Neural progenitor cell (in vitro differentiated cells): ENCODE measurements around the gene CDIP1. TPM values are rescaled to one million over a fixed set of nuclear protein-coding genes. Genes with fewer than 3 reads are reported as not detected.
A peak's percentile ranks its signal among the peaks of the same experiment; 100 is the strongest.

Experiments used
- DNase-seq: peaks from one replicate; pipeline ENCODE4 v3.0.0-alpha.2; 2016; ENCODE audit warnings: low spot score
- H2AFZ ChIP-seq: fragments of 200-600 bp; sonication (generic); replicated peaks from 2 replicates; pipeline ENCODE4 v1.6.1; 2016; ENCODE audit warnings: antibody characterized with exemption
- H3F3A ChIP-seq: fragments of 200-600 bp; sonication (generic); 2 replicates; pipeline ENCODE4 v1.6.1; 2016; ENCODE audit warnings: antibody characterized with exemption, low read depth
- H3K27ac ChIP-seq: fragments of 200-600 bp; sonication (generic); 2 replicates; pipeline ENCODE4 v1.5.1; 2016; ENCODE audit warnings: mild to moderate bottlenecking
- H3K27me3 ChIP-seq: fragments of 200-600 bp; sonication (generic); 2 replicates; pipeline ENCODE4 v1.6.1; 2016; ENCODE audit warnings: mild to moderate bottlenecking, moderate library complexity
- H3K36me3 ChIP-seq: fragments of 200-600 bp; sonication (generic); 2 replicates; pipeline ENCODE4 v1.5.1; 2016
- H3K4me1 ChIP-seq: fragments of 200-600 bp; sonication (generic); 2 replicates; pipeline ENCODE4 v1.6.1; 2016; ENCODE audit warnings: mixed run types
- H3K4me2 ChIP-seq: fragments of 200-600 bp; sonication (generic); 2 replicates; pipeline ENCODE4 v1.6.1; 2016
- H3K4me3 ChIP-seq: fragments of 200-600 bp; sonication (generic); 2 replicates; pipeline ENCODE4 v1.5.1; 2016
- H3K79me2 ChIP-seq: fragments of 200-600 bp; sonication (generic); 2 replicates; pipeline ENCODE4 v1.6.1; 2016; ENCODE audit warnings: low read depth
- H3K9ac ChIP-seq: fragments of 200-600 bp; sonication (generic); 2 replicates; pipeline ENCODE4 v1.6.1; 2016
- H3K9me3 ChIP-seq: fragments of 200-600 bp; sonication (generic); 2 replicates; pipeline ENCODE4 v1.5.1; 2016; ENCODE audit warnings: low read depth
- H4K20me1 ChIP-seq: fragments of 200-600 bp; sonication (generic); 2 replicates; pipeline ENCODE4 v1.6.1; 2016; ENCODE audit warnings: low read depth
- H3K27ac Mint-ChIP-seq: 3 replicates; pipeline ENCODE4 v1.8.0; 2021; ENCODE audit warnings: mixed read lengths
- H3K27me3 Mint-ChIP-seq: 2 replicates; pipeline ENCODE4 v1.8.0; 2022; ENCODE audit warnings: low read depth, mild to moderate bottlenecking, inconsistent platforms, moderate library complexity, mixed read lengths; ENCODE audit not compliant: insufficient read depth
- H3K36me3 Mint-ChIP-seq: 3 replicates; pipeline ENCODE4 v1.8.0; 2021; ENCODE audit warnings: mixed read lengths
- H3K4me1 Mint-ChIP-seq: 3 replicates; pipeline ENCODE4 v1.8.0; 2021; ENCODE audit warnings: mixed read lengths
- H3K4me3 Mint-ChIP-seq: 3 replicates; pipeline ENCODE4 v1.8.0; 2021; ENCODE audit warnings: mild to moderate bottlenecking, moderate library complexity, mixed read lengths
- H3K9me3 Mint-ChIP-seq: 3 replicates; pipeline ENCODE4 v1.8.0; 2020; ENCODE audit warnings: mixed read lengths
- CTCF ChIP-seq: fragments of 200-600 bp; sonication (generic); IDR thresholded peaks from 2 replicates; pipeline ENCODE4 v1.5.1; 2017; ENCODE audit warnings: antibody characterized with exemption, mild to moderate bottlenecking
- EZH2 ChIP-seq: fragments of 200-600 bp; sonication (generic); IDR thresholded peaks from 2 replicates; pipeline ENCODE4 v1.6.1; 2017; ENCODE audit warnings: antibody characterized with exemption, mild to moderate bottlenecking, moderate library complexity
- EZH2phosphoT487 ChIP-seq: fragments of 200-600 bp; sonication (generic); IDR thresholded peaks from 2 replicates; pipeline ENCODE4 v1.6.1; 2017; ENCODE audit warnings: antibody characterized with exemption
- total RNA-seq: library from RNA; depleted of rRNA; stranded (reverse); fragments of >200 nt; gene quantifications from 2 replicates; pipeline ENCODE4 v1.2.3, GENCODE V29; 2015; ENCODE audit warnings: low replicate concordance

CDIP1 gene
- total RNA-seq, 1 donor from 2014 or later, result 13.1 TPM

- Mint-ChIP-seq H3K4me1 (peaks cover 43% of the 10 kb centered on the region), H3K9me3 (no peaks in the 10 kb centered on the region), H3K27me3 (peaks cover 2% of the 10 kb centered on the region), H3K4me3 (no peak overlapping the region), H3K36me3 (peaks cover 18% of the 10 kb centered on the region), H3K27ac (no peak overlapping the region)
- Histone ChIP-seq H3K27me3 (no peaks in the 10 kb centered on the region), H3K4me3 (no peak overlapping the region), H3F3A (peaks cover 19% of the 10 kb centered on the region), H3K79me2 (peaks cover 8% of the 10 kb centered on the region), H3K27ac (no peak overlapping the region), H2AFZ (no peak overlapping the region), H3K36me3 (no peaks in the 10 kb centered on the region), H4K20me1 (peaks cover 48% of the 10 kb centered on the region), H3K9me3 (no peaks in the 10 kb centered on the region), H3K9ac (no peak overlapping the region), H3K4me2 (no peak overlapping the region), H3K4me1 (peaks cover 21% of the 10 kb centered on the region)
- DNase-seq, result no peak
- TF ChIP-seq EZH2 (no peak), EZH2phosphoT487 (no peak), CTCF (no peak)
Measured at GRCh38 chr16:4524571-4524970, 14.0 kb downstream of the CDIP1 start.

GRCh38 chr16:4523686-4524085 lies 14.9 kb downstream of the CDIP1 start:
- Histone ChIP-seq H3K27ac (no peak overlapping the region), H3K4me1 (peaks cover 15% of the 10 kb centered on the region), H3F3A (peaks cover 14% of the 10 kb centered on the region), H3K4me3 (no peak overlapping the region), H3K36me3 (no peaks in the 10 kb centered on the region), H2AFZ (no peak overlapping the region), H3K9ac (no peak overlapping the region), H4K20me1 (peaks cover 39% of the 10 kb centered on the region), H3K27me3 (no peaks in the 10 kb centered on the region), H3K79me2 (peaks cover 8% of the 10 kb centered on the region), H3K4me2 (no peak overlapping the region), H3K9me3 (no peaks in the 10 kb centered on the region)
- no peak for TF ChIP-seq EZH2phosphoT487
- no peak for TF ChIP-seq CTCF
- TF ChIP-seq EZH2, result no peak
- Mint-ChIP-seq H3K27me3 (peaks cover 2% of the 10 kb centered on the region), H3K9me3 (no peaks in the 10 kb centered on the region), H3K4me1 (peaks cover 40% of the 10 kb centered on the region), H3K36me3 (peaks cover 18% of the 10 kb centered on the region), H3K27ac (no peak overlapping the region), H3K4me3 (no peak overlapping the region)
- no peak for DNase-seq

GRCh38 chr16:4522051-4522581 lies 16.5 kb downstream of the CDIP1 start:
- Histone ChIP-seq H3K36me3 (no peaks in the 10 kb centered on the region), H3K9ac (no peak overlapping the region), H3K4me3 (no peak overlapping the region), H3K9me3 (no peaks in the 10 kb centered on the region), H3F3A (peaks cover 22% of the 10 kb centered on the region), H3K4me2 (peak overlapping the region; percentile 8), H2AFZ (no peak overlapping the region), H4K20me1 (peaks cover 47% of the 10 kb centered on the region), H3K4me1 (peaks cover 15% of the 10 kb centered on the region), H3K27ac (peak overlapping the region; percentile 43), H3K79me2 (peaks cover 8% of the 10 kb centered on the region), H3K27me3 (no peaks in the 10 kb centered on the region)
- H3K9me3 Mint-ChIP-seq, result no peaks in the 10 kb centered on the region
- TF ChIP-seq CTCF (no peak), EZH2 (no peak), EZH2phosphoT487 (no peak)
- peak overlapping the region; percentile 66 for H3K27ac Mint-ChIP-seq
- H3K27me3 Mint-ChIP-seq, result peaks cover 2% of the 10 kb centered on the region
- peaks cover 13% of the 10 kb centered on the region for H3K36me3 Mint-ChIP-seq
- H3K4me3 Mint-ChIP-seq, result no peak overlapping the region
- peak; percentile 54 for DNase-seq
- H3K4me1 Mint-ChIP-seq, result peaks cover 39% of the 10 kb centered on the region
